GM04503 (cell line): ENCODE data around the gene ZDHHC11.
"Not testable (repeated sequence)": the region's sequence is repeated elsewhere in the genome, so short reads cannot be mapped to it uniquely, and the experiment has no call there.

Source experiments
- DNase-seq: peaks from one replicate; pipeline ENCODE4 v3.0.0-alpha.2; 2012; ENCODE audit warnings: low read depth

Gene ZDHHC11

GRCh38 chr5:878677-879076, 27.9 kb upstream of the ZDHHC11 start:
- not testable (repeated sequence) for DNase-seq

- no peak for DNase-seq
Observed at GRCh38 chr5:878125-878524, 27.3 kb upstream of the ZDHHC11 start.

DNA sequence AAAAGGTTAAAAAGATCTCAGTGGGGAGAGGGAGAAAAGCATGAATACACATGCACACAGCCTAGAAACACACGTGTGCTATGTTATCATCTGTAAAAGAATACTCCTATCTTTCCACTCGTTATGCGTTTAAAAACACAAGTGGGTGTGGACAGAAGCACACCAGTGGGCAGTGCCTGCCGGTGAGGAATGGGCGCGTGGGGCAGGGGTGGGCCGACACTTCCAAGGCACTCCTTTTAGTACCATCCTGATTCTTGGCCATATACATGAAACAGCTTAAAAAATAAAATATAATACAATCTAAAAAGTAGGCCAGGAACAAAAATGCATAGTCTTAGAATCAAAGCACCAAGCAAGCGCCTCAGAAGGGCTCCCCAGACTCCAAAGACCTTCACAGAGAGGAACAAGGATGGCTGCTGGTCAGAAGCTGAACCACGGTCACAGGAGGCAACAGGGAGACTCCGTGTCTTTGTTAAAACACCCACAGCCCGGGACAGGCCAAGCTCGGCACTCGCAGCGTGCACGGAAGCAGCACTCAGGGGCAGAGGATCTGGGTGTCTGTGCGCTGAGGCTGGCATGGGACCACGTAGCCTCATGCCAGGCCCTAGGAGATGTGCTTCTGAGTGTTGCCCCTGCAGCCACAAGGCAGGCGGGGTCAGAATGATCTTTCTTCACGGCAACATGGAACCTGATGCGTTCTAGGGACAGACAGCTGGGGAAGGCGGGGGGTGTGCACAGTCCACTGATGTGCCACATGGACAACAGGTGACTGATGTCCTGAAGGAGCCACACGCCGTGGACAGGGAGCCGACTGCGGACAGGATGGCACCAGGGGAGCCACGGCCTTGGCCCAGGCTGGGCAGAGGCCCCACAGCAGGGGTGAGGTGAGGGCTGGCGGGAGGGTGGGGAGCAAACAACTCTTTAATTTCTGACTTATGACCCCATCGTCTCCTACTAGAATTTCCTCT, 25.9 kb upstream of the ZDHHC11 start:
- DNase-seq: no peak

GRCh38 chr5:875931-876330, 25.1 kb upstream of the ZDHHC11 start:
- DNase-seq: no peak

- DNase-seq: no peak
Observed at GRCh38 chr5:873328-873727, 22.5 kb upstream of the ZDHHC11 start.

DNA sequence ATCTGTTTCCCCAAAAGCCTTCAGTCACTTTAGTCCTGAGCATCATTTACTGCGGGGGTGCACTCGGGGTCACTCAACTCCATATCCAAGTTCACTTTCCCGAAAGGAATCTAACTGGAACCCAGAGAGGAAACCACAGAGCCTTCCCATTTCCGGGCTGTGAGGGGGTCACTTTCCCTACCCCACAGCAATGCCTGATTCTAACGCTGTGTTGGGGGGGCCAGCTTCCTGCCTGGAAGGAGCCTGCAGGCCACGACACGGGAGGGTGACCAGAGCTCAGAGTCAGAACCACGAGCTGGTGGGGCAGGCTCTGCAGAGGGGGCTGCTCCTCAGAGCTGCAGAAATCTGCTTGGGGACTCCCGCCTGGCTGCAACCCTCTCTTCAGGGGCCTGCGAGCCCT, 21.5 kb upstream of the ZDHHC11 start:
- no peak for DNase-seq

GRCh38 chr5:871596-872298, 21.0 kb upstream of the ZDHHC11 start:
- DNase-seq: no peak

GRCh38 chr5:870956-871355, 20.2 kb upstream of the ZDHHC11 start:
- no peak for DNase-seq

DNA sequence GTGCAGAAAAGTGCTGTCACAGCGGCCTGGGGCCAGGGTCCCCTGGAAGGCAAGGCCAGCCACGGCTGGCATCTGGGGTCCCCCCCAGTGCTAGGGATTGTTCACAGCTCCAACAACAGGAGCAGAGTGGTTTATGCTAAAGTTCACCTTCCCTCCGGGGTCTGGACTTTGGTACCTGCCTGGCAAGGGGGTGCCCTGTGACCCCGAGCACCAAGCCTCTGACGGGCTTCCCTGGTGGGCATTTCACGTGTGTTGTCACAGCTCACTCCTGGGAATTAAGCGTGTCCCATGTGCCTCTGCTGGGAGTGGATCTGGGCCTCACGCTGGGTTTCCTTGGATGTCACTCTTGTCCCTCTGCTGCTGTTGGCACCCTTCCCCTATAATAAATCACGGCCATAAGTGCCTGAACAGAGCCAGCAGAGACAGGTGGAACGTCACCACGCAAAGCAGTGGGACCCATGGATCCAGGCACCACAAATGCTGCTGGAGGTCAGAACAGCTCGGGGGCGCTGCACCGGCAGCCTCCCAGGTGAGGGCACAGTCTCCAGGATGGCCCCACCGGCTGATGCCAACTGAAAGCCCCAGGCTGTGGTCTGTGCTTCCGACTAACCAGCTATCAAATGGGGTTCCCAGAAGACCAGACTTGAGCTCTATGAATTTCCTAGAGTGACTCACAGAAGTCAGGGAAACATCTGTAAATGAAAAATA, 17.8 kb upstream of the ZDHHC11 start:
- no peak for DNase-seq

- DNase-seq: no peak
Observed at GRCh38 chr5:867300-867870, 16.6 kb upstream of the ZDHHC11 start.

DNA sequence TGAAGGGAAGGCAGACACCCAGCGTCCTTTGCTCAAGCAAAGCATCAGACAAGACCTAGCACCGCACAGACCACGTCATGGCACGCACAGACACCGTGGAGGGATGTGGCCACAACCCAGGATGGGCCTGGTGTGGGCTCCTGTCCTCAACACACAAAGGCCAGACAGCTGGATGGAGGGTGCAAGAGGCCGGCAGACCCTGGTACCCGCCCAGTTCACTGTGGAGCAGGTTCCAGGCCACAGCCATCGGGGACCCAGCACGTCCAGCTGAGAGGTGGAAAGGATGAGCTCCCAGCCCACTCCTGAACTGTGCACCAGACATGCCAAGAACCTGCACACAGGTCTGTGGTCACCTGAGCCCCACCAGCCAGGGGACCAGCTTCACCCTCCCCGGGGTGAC, 15.0 kb upstream of the ZDHHC11 start:
- no peak for DNase-seq

GRCh38 chr5:865168-865521, 14.4 kb upstream of the ZDHHC11 start:
- DNase-seq: no peak

- DNase-seq: no peak
Observed at GRCh38 chr5:864492-865167, 13.8 kb upstream of the ZDHHC11 start.

GRCh38 chr5:863244-863805, 12.5 kb upstream of the ZDHHC11 start:
- DNase-seq: no peak

DNA sequence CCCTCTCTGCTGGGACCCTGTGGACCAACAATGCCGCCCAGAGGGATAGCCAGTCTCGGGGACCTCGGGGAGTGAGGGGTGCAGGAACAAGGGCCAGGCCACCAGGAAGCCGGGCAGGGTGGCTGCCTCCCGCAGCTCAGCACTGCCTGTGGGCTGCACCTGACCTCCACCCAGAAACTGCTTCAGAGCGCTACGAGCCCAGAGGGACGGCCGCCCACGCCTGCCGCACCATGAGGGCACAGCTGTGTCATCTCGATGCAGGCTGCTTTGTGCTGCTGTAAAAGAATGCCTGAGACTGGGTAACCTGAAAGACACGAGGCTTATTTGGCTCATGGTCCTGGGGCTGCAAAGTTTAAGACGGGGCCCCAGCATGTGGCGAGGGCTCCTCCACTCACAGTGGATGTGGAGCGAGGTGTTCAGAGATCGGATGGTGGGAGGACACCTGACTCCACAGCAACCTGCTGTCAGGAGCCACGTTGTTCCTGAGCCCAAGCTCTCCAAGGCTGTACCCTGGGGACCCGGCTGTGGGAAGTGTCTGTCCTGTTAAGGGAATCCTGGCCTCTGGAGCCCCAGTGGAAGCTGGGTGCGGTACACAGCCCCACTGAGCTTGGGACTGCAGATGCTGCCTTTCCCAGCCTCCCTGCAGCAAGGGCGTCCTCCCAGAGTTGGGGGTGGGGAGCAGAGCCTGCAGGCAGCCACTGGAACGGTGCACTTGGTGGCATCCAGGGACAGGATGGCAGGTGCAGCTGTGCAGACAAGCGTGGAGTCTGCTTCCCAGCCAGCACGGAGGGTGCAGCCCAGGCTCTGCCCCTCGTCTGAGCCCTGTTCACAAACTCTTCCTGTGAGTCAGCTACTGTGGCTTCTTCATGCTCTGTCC, 11.8 kb upstream of the ZDHHC11 start:
- no peak for DNase-seq

DNA sequence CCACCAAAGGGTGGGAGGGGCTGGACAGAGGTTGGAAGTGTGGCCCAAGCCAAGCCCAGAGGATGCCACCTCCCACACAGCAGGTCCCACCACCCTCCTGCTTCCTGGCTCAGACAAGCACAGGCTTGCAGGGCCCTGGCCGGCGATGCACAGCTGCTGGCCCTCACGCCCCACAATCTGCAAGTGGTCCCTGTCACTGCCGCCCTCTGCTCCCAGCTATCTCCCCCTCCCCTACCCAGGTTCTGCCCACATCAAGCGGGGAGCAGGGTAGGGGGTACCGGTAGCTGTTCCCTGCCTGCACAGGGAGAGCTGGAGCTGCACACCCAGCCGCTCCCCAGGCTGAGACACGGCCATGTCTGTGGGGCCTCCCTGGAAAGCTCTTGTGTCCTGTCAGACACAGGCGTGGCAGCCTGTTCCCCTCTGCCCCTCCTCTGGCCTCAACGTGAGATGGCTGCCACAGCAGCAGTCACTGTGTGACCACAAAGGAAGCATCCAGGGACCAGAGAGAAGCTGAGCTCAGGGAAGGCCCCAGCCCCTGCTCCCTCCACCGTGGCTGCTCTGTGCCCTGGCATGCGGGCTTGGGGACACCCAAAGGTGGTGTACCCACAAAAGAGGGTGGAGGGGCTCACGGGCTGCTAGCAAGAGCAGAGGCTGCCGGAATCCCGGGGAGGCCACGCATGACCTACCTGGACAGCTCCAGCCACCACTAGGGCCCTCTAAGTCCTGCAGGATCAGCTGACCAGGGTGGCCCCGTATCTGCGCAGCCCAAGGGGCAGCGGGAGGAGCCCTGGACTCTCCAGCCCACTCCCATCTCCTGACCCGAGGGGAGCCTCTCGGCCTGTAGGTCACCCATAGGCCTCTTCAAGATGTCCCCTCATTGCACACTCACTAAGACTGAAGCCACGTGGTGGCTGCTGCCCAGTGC, 10.9 kb upstream of the ZDHHC11 start:
- no peak for DNase-seq

- no peak for DNase-seq
Observed at GRCh38 chr5:860506-861150, 9.8 kb upstream of the ZDHHC11 start.

- DNase-seq: no peak
Observed at GRCh38 chr5:859798-860296, 9.1 kb upstream of the ZDHHC11 start.

- DNase-seq: no peak
Observed at GRCh38 chr5:859391-859790, 8.6 kb upstream of the ZDHHC11 start.
